ENCODE results near the gene TMX3.

The TMX3 gene

DNA sequence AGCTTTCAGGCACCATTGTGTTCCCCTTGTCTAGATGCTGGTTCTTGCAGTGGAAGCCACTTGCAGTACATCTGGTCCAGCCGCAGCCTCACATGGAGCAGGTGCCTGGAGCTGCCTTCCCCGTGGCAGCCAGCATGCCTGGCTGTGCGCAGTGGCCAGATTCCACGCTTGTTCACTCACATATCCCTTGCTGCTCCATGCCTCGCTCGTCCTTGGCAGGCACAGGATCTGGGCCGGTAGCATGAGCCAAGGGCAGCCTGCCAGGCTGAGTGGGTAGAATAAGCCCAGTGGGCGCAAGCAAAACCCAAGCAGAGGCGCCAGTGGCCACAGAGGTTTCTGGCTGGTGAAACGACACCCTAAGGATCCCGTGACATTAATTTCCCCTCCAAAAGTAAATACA lies 20.6 kb downstream of the TMX3 start:
- no peak overlapping the region for H3K4me3 ChIP-seq (ENCODE audit: severe bottlenecking)
- H3K36me3 ChIP-seq (ENCODE audit: low read depth): peaks cover 74% of the 10 kb centered on the region
- H3K9me3 ChIP-seq (ENCODE audit: severe bottlenecking): no peaks in the 10 kb centered on the region
- peaks cover 7% of the 10 kb centered on the region for H3K4me1 ChIP-seq (ENCODE audit: insufficient read depth, poor library complexity, severe bottlenecking)
- no peak for ATAC-seq (ENCODE audit: low read depth)
- no peak overlapping the region for H3K27ac ChIP-seq (ENCODE audit: poor library complexity, severe bottlenecking)
- no peak for DNase-seq (ENCODE audit: low spot score)
- TF ChIP-seq, protein P1, sequence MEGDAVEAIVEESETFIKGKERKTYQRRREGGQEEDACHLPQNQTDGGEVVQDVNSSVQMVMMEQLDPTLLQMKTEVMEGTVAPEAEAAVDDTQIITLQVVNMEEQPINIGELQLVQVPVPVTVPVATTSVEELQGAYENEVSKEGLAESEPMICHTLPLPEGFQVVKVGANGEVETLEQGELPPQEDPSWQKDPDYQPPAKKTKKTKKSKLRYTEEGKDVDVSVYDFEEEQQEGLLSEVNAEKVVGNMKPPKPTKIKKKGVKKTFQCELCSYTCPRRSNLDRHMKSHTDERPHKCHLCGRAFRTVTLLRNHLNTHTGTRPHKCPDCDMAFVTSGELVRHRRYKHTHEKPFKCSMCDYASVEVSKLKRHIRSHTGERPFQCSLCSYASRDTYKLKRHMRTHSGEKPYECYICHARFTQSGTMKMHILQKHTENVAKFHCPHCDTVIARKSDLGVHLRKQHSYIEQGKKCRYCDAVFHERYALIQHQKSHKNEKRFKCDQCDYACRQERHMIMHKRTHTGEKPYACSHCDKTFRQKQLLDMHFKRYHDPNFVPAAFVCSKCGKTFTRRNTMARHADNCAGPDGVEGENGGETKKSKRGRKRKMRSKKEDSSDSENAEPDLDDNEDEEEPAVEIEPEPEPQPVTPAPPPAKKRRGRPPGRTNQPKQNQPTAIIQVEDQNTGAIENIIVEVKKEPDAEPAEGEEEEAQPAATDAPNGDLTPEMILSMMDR (IDR thresholded peaks at IDR 0.05; ENCODE audit: poor library complexity, severe bottlenecking): no peak
- H3K27me3 ChIP-seq (ENCODE audit: insufficient read depth, poor library complexity, severe bottlenecking): no peaks in the 10 kb centered on the region

DNA sequence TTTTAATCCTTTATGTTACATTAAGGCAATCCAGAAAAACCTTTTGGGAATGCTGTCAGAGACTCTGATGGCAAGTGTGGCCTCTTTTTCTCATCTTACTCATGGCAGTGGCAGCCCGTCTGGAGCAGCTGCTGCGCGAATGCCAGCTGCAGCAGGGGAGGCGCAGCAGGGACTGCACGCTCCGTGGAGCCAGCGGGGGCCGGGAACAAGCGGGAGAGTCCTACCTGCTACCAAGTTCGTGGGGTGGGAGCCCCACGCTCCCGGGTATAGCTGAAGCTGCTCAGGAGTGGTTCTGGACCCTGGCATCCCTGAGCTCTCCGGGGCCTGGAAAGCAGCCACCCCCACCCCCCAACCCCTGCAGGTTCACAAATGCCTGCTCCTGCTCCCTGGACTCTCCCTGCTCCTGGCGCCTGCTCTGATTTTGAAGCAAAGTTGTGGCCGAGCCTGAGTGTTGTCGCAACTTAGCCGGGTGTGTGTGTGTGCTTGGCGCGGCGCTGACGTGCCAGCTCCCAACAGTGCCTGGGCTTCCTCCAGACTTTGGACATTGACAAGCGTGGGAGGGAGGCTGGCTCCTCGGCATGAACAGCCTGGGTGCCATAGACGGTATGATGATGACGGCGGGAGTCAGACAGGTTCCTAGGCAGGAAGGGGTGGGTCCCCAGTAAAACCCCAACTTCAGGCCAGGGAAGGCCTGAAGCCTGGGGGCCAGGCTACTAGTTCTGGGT lies 21.7 kb downstream of the TMX3 start:
- Histone ChIP-seq H3K4me1 (ENCODE audit: insufficient read depth, poor library complexity, severe bottlenecking) (no peaks in the 10 kb centered on the region), H3K27me3 (ENCODE audit: insufficient read depth, poor library complexity, severe bottlenecking) (no peaks in the 10 kb centered on the region), H3K36me3 (ENCODE audit: low read depth) (peaks cover 79% of the 10 kb centered on the region), H3K4me3 (ENCODE audit: severe bottlenecking) (no peak overlapping the region), H3K27ac (ENCODE audit: poor library complexity, severe bottlenecking) (no peak overlapping the region), H3K9me3 (ENCODE audit: severe bottlenecking) (no peaks in the 10 kb centered on the region)
- TF ChIP-seq, protein P1 (IDR thresholded peaks at IDR 0.05; ENCODE audit: poor library complexity, severe bottlenecking): no peak
- ATAC-seq (ENCODE audit: low read depth): no peak
- DNase-seq (ENCODE audit: low spot score): no peak

DNA sequence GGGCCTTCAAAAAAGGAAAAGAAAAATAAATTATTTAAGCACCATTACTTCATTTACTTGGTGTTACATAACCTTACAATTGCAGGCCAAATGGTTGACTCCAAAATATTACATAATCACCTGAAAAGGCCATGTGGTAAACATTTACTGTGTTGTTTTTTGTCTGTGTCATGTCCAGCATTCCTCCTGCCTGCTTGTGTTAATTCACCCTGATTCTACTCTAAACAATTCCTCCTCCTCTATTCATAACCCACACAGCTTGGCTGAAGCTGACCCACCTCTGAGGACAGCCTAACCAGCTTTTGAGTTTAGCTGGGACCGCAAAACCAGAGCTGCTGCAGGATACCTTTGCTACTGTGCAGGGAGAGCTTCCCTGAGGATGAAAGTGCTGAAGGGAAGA lies 35.4 kb downstream of the TMX3 start:
- H3K4me1 ChIP-seq (ENCODE audit: insufficient read depth, poor library complexity, severe bottlenecking): no peaks in the 10 kb centered on the region
- DNase-seq (ENCODE audit: low spot score) (no peak), ATAC-seq (ENCODE audit: low read depth) (no peak)
- peaks cover 89% of the 10 kb centered on the region for H3K36me3 ChIP-seq (ENCODE audit: low read depth)
- H3K9me3 ChIP-seq (ENCODE audit: severe bottlenecking): no peaks in the 10 kb centered on the region
- H3K27ac ChIP-seq (ENCODE audit: poor library complexity, severe bottlenecking): no peak overlapping the region
- TF ChIP-seq, protein P1 (IDR thresholded peaks at IDR 0.05; ENCODE audit: poor library complexity, severe bottlenecking): no peak
- H3K27me3 ChIP-seq (ENCODE audit: insufficient read depth, poor library complexity, severe bottlenecking): no peaks in the 10 kb centered on the region
- H3K4me3 ChIP-seq (ENCODE audit: severe bottlenecking): no peak overlapping the region

DNA sequence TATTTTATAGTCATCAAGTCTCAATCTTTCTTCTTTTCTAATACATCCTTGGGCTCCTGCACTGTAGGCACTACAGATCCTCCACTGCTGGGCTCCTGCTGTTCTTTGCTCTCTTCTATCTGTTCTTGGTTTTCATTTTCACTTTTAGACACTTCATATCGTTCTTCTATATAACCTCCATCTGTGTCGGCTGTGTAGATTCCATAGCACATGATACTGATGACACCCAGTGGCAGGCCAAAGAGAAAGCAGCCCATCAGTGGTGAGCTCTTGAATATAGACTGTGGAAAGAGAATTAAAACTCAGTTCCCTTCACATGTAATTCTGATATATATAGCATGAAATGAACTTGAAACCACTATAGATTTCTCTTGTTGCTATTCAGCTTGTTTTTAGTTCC lies 38.0 kb downstream of the TMX3 start:
- no peaks in the 10 kb centered on the region for H3K27me3 ChIP-seq (ENCODE audit: insufficient read depth, poor library complexity, severe bottlenecking)
- H3K9me3 ChIP-seq (ENCODE audit: severe bottlenecking): no peaks in the 10 kb centered on the region
- no peak overlapping the region for H3K27ac ChIP-seq (ENCODE audit: poor library complexity, severe bottlenecking)
- H3K4me1 ChIP-seq (ENCODE audit: insufficient read depth, poor library complexity, severe bottlenecking): no peaks in the 10 kb centered on the region
- ATAC-seq (ENCODE audit: low read depth) (no peak), DNase-seq (ENCODE audit: low spot score) (no peak)
- H3K4me3 ChIP-seq (ENCODE audit: severe bottlenecking): no peak overlapping the region
- TF ChIP-seq, protein P1 (IDR thresholded peaks at IDR 0.05; ENCODE audit: poor library complexity, severe bottlenecking): no peak
- peaks cover 63% of the 10 kb centered on the region for H3K36me3 ChIP-seq (ENCODE audit: low read depth)

DNA sequence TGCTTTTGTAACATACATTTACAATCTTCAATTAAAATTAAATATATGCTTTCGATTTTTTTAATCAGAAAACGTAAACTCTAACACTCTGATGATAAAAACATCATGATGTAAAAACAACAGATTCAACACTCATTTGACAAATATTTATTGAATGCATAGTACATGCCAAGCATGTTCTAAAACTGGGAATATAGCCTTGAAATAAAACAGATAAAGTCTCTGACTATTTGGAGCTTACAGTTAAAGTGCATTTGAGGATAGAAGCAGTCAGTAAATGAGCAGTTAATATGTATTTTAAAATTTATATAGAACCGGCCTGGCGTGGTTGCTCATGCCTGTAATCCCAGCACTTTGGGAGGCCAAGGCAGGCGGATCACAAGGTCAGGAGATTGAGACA lies 47.8 kb downstream of the TMX3 start:
- TF ChIP-seq, protein P1 (IDR thresholded peaks at IDR 0.05; ENCODE audit: poor library complexity, severe bottlenecking): no peak
- Histone ChIP-seq H3K4me3 (ENCODE audit: severe bottlenecking) (no peak overlapping the region), H3K36me3 (ENCODE audit: low read depth) (no peaks in the 10 kb centered on the region), H3K4me1 (ENCODE audit: insufficient read depth, poor library complexity, severe bottlenecking) (no peaks in the 10 kb centered on the region), H3K9me3 (ENCODE audit: severe bottlenecking) (no peaks in the 10 kb centered on the region), H3K27ac (ENCODE audit: poor library complexity, severe bottlenecking) (no peak overlapping the region), H3K27me3 (ENCODE audit: insufficient read depth, poor library complexity, severe bottlenecking) (no peaks in the 10 kb centered on the region)
- no peak for ATAC-seq (ENCODE audit: low read depth)
- no peak for DNase-seq (ENCODE audit: low spot score)
